ENCODE data around the gene CHST9. TPM values are rescaled to one million over a fixed set of nuclear protein-coding genes. Genes with fewer than 3 reads are reported as not detected.
"Not testable (repeated sequence)": the region's sequence is repeated elsewhere in the genome, so short reads cannot be mapped to it uniquely, and the experiment has no call there.

CHST9 gene
- total and polyA plus RNA-seq, 2 experiments from 2014 or later: 9.8 to 32.7 TPM

DNA sequence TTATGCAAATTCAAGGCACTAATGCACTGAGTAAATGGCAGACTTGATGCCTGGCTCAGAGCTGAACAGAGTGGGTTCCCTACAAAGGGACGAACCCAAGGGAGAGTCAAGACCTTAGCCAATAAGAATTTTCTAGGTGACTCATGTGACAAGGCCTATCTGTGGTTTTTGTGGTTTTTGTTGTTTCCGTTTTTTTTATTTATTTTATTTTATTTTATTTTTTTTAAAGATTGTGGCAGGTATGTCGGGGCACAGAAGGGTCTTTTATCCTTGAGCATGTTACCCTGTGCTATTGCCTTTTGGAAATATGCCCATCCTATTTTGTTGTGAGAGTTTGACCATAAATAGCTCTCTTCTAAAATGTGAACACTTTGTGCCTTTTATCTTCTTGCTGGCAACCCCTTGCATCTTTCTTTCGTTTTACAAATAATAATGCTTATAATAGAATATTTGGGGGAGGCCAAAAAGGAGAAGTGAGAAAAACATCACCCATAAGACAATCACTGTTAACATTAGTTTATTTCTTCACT is 206.2 kb downstream of the CHST9 start:
- WGBS (ENCODE audit: low lambda C conversion rate, missing lambda C conversion rate): 93% methylated on average over 4 of the region's 4 CpGs
- H3K4me3 ChIP-seq: no peak overlapping the region
- no peaks in the 10 kb centered on the region for H4K20me1 ChIP-seq (ENCODE audit: insufficient read depth, poor library complexity, severe bottlenecking)
- no peaks in the 10 kb centered on the region for H3K79me2 ChIP-seq
- H3K9me3 ChIP-seq (ENCODE audit: low read depth): no peaks in the 10 kb centered on the region
- TF ChIP-seq, protein P1, sequence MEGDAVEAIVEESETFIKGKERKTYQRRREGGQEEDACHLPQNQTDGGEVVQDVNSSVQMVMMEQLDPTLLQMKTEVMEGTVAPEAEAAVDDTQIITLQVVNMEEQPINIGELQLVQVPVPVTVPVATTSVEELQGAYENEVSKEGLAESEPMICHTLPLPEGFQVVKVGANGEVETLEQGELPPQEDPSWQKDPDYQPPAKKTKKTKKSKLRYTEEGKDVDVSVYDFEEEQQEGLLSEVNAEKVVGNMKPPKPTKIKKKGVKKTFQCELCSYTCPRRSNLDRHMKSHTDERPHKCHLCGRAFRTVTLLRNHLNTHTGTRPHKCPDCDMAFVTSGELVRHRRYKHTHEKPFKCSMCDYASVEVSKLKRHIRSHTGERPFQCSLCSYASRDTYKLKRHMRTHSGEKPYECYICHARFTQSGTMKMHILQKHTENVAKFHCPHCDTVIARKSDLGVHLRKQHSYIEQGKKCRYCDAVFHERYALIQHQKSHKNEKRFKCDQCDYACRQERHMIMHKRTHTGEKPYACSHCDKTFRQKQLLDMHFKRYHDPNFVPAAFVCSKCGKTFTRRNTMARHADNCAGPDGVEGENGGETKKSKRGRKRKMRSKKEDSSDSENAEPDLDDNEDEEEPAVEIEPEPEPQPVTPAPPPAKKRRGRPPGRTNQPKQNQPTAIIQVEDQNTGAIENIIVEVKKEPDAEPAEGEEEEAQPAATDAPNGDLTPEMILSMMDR (IDR thresholded peaks at IDR 0.05; ENCODE audit: poor library complexity): no peak
- TF ChIP-seq EZH2 (IDR thresholded peaks at IDR 0.05; ENCODE audit: borderline replicate concordance): no peak
- TF ChIP-seq EZH2phosphoT487 (IDR thresholded peaks at IDR 0.05; ENCODE audit: low read depth, severe bottlenecking, unreplicated experiment): no peak
- H3K36me3 ChIP-seq (replicated peaks; ENCODE audit: insufficient read depth, low read depth): no peaks in the 10 kb centered on the region
- no peaks in the 10 kb centered on the region for H3K27me3 ChIP-seq
- no peaks in the 10 kb centered on the region for H3K4me1 ChIP-seq (ENCODE audit: insufficient read depth)
- H3K4me2 ChIP-seq: no peak overlapping the region
- no peaks in the 10 kb centered on the region for H3K9me2 ChIP-seq (replicated peaks; ENCODE audit: insufficient read depth)
- no peak overlapping the region for H3K27ac ChIP-seq
- DNase-seq (ENCODE audit: low spot score): no peak
- no peak overlapping the region for H2AFZ ChIP-seq

DNA sequence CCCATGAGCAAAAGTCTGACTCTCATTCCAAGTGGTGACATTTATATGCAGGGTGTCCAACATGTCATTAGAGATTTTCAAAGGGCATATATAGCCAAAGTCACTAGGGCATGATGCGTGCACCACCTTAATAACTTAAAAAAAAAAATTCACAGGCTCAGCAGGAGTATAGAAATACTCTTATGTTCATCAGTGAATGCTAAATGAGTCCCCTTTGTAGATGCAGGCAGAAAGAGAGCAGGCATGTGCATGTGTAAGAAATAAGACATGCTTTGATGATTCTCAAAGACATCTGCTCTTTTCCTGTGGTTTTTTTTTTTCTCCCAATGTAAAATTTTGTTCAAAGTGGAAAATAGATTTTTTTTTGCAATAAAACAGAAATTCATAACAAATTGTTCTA is 207.3 kb downstream of the CHST9 start:
- Histone ChIP-seq H3K27ac (no peak overlapping the region), H3K79me2 (no peaks in the 10 kb centered on the region), H3K4me3 (no peak overlapping the region), H3K9me3 (ENCODE audit: low read depth) (no peaks in the 10 kb centered on the region), H3K9me2 (replicated peaks; ENCODE audit: insufficient read depth) (no peaks in the 10 kb centered on the region), H2AFZ (no peak overlapping the region), H3K27me3 (no peaks in the 10 kb centered on the region), H4K20me1 (ENCODE audit: insufficient read depth, poor library complexity, severe bottlenecking) (no peaks in the 10 kb centered on the region), H3K36me3 (replicated peaks; ENCODE audit: insufficient read depth, low read depth) (no peaks in the 10 kb centered on the region), H3K4me2 (no peak overlapping the region), H3K4me1 (ENCODE audit: insufficient read depth) (no peaks in the 10 kb centered on the region)
- TF ChIP-seq, protein P1 (IDR thresholded peaks at IDR 0.05; ENCODE audit: poor library complexity): no peak
- no peak for TF ChIP-seq EZH2phosphoT487 (IDR thresholded peaks at IDR 0.05; ENCODE audit: low read depth, severe bottlenecking, unreplicated experiment)
- no peak for TF ChIP-seq EZH2 (IDR thresholded peaks at IDR 0.05; ENCODE audit: borderline replicate concordance)
- DNase-seq (ENCODE audit: low spot score): no peak
- 87% methylated on average over 1 of the region's 1 CpG for WGBS (ENCODE audit: low lambda C conversion rate, missing lambda C conversion rate)

DNA sequence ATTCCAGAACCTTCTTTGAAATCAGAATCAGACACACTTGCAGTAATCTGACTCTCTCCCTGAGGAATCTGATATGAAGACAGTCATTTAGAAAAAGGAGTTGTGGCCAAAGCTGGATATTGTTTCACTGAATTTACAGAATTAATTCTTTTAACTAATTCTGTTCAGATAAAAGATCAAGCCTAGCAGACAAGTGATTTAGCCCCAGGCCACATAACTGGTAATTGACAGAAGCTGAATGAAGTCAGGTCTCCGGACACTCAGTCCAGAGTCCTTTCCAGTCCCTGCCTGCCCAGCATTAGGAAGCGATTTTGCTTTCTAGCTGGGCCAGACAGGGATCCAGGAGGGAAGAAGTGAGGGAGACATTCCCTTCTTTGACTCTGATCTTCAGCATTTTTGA is 208.9 kb downstream of the CHST9 start:
- no peak overlapping the region for H3K4me2 ChIP-seq
- DNase-seq (ENCODE audit: low spot score): no peak
- TF ChIP-seq EZH2phosphoT487 (IDR thresholded peaks at IDR 0.05; ENCODE audit: low read depth, severe bottlenecking, unreplicated experiment) (no peak), EZH2 (IDR thresholded peaks at IDR 0.05; ENCODE audit: borderline replicate concordance) (no peak)
- TF ChIP-seq, protein P1 (IDR thresholded peaks at IDR 0.05; ENCODE audit: poor library complexity): no peak
- 85% methylated on average over 2 of the region's 2 CpGs for WGBS (ENCODE audit: low lambda C conversion rate, missing lambda C conversion rate)
- no peaks in the 10 kb centered on the region for H3K79me2 ChIP-seq
- H3K36me3 ChIP-seq (replicated peaks; ENCODE audit: insufficient read depth, low read depth): no peaks in the 10 kb centered on the region
- no peaks in the 10 kb centered on the region for H3K9me3 ChIP-seq (ENCODE audit: low read depth)
- H2AFZ ChIP-seq: no peak overlapping the region
- no peaks in the 10 kb centered on the region for H3K4me1 ChIP-seq (ENCODE audit: insufficient read depth)
- H3K9me2 ChIP-seq (replicated peaks; ENCODE audit: insufficient read depth): no peaks in the 10 kb centered on the region
- no peak overlapping the region for H3K27ac ChIP-seq
- no peaks in the 10 kb centered on the region for H3K27me3 ChIP-seq
- H3K4me3 ChIP-seq: no peak overlapping the region
- no peaks in the 10 kb centered on the region for H4K20me1 ChIP-seq (ENCODE audit: insufficient read depth, poor library complexity, severe bottlenecking)

DNA sequence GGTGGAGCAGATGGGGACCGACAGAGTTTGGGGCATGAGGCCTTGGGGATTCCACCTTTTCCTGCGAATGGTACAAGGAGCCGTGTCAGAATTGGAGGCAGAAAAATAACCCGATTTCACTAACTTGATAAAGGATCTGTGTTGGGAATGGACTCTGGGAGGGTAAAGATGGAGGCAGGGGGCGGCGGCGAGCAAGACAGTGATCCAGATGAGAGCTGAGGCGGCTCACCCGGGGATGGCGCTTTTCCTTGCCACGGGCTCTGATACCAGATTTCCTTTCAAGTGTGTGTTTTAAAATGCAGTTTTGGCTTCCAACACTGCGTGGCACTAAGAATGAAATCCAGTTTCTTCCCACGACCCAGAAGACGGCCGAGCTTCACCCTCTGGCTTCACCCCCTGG is 212.6 kb downstream of the CHST9 start:
- not testable (repeated sequence) for H3K9me2 ChIP-seq (replicated peaks; ENCODE audit: insufficient read depth); H3K9me3 ChIP-seq (ENCODE audit: low read depth); H2AFZ ChIP-seq; H3K79me2 ChIP-seq; H3K27ac ChIP-seq; H3K4me1 ChIP-seq (ENCODE audit: insufficient read depth); H3K27me3 ChIP-seq; H3K4me3 ChIP-seq; H3K36me3 ChIP-seq (replicated peaks; ENCODE audit: insufficient read depth, low read depth); H4K20me1 ChIP-seq (ENCODE audit: insufficient read depth, poor library complexity, severe bottlenecking); DNase-seq (ENCODE audit: low spot score); H3K4me2 ChIP-seq
- 95% methylated on average over 15 of the region's 15 CpGs for WGBS (ENCODE audit: low lambda C conversion rate, missing lambda C conversion rate)

Measured in hepatocyte (in vitro differentiated cells).